ENCODE measurements around the gene C15orf61. TPM values are rescaled to one million over a fixed set of nuclear protein-coding genes. Genes with fewer than 3 reads are reported as not detected.

C15orf61 gene
- polyA plus RNA-seq, 1 experiment: 3.2 TPM

DNA sequence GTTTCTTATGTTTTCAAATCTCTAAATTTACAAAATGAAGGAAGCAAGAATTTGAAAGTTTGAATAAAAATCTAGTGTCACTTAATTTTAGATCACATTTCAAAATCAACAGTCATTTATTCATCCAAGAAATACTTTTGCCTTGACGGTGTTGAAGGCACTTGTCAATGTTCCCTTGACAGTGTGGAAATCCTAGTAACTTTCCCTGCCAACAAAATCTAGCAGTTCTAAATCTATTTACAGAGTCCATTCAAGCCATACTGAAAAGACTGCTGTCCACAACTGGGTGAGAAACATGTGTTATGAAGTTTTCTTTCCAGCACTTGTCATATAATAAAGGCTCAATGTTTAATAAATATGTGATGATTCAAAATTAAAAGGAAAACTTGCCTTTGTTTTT is 12.9 kb downstream of the C15orf61 start:
- POLR2A ChIA-PET: no interaction called here
- H3K4me3 ChIP-seq (ENCODE audit: low read depth, low read length): no peak overlapping the region
- no peaks in the 10 kb centered on the region for H3K27me3 ChIP-seq (ENCODE audit: control insufficient read depth, insufficient read depth, low read length)
- H3K9me3 ChIP-seq (ENCODE audit: control insufficient read depth, insufficient read depth, low read length): no peaks in the 10 kb centered on the region
- DNase-seq (ENCODE audit: low read depth, low spot score): no peak
- no peak overlapping the region for H3K27ac ChIP-seq (ENCODE audit: low read depth, low read length)
- CTCF ChIA-PET: no interaction called here
- TF ChIP-seq, protein P1, sequence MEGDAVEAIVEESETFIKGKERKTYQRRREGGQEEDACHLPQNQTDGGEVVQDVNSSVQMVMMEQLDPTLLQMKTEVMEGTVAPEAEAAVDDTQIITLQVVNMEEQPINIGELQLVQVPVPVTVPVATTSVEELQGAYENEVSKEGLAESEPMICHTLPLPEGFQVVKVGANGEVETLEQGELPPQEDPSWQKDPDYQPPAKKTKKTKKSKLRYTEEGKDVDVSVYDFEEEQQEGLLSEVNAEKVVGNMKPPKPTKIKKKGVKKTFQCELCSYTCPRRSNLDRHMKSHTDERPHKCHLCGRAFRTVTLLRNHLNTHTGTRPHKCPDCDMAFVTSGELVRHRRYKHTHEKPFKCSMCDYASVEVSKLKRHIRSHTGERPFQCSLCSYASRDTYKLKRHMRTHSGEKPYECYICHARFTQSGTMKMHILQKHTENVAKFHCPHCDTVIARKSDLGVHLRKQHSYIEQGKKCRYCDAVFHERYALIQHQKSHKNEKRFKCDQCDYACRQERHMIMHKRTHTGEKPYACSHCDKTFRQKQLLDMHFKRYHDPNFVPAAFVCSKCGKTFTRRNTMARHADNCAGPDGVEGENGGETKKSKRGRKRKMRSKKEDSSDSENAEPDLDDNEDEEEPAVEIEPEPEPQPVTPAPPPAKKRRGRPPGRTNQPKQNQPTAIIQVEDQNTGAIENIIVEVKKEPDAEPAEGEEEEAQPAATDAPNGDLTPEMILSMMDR (IDR thresholded peaks at IDR 0.05; ENCODE audit: low read depth, low read length): no peak

DNA sequence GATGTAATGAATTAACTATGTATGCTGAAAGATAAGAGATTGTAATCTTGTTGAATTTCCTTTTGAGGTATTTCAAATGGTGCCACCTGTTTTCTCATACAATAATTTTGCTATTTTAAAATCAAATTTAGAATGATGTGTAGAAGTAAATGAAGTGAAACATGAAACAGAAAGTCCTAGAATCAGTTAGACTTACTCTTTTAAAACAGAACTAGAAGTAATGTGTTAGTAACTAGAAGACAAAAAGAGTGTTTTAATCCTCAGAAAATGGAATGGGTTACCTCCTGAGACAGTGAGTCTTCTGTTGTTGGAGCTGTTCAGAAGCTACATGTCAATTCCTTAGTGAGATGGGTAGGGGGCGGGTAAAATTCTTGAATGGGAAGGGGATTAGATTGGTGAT is 13.4 kb downstream of the C15orf61 start:
- ChIA-PET POLR2A (no interaction called here), CTCF (interaction anchor here (1.0 to 1.2 kb wide), 2 partner anchors 77 to 302 kb away, joined by 3 read pairs; no protein-coding TSS in a partner anchor)

DNA sequence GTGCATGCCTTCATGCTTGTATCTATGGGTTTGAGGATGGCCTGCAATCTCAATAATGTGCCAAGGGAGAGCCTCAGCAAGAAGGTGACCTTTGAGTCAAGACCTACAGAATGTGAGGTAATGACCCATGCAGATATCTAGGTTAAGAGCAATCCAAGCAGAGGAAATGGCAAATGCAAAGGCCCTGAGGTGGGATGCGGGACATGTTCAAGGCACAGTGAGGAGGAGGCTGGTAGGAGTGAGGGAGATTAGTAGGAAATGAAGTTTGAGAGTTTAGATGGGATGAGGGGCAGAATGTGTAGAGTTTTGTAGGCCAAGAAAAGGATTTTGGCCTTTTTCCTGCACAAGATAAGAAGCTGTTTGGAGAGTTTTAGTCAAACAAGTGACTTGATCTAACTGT is 16.8 kb downstream of the C15orf61 start:
- ChIA-PET CTCF (no interaction called here), POLR2A (no interaction called here)
- no peak overlapping the region for H3K4me3 ChIP-seq (ENCODE audit: low read depth, low read length)
- H3K27ac ChIP-seq (ENCODE audit: low read depth, low read length): no peak overlapping the region
- H3K9me3 ChIP-seq (ENCODE audit: control insufficient read depth, insufficient read depth, low read length): no peaks in the 10 kb centered on the region
- H3K27me3 ChIP-seq (ENCODE audit: control insufficient read depth, insufficient read depth, low read length): no peaks in the 10 kb centered on the region
- no peak for DNase-seq (ENCODE audit: low read depth, low spot score)
- TF ChIP-seq, protein P1 (IDR thresholded peaks at IDR 0.05; ENCODE audit: low read depth, low read length): no peak

More for the DNA sequence above, 13.4 kb downstream of the C15orf61 start:
- TF ChIP-seq, protein P1 (IDR thresholded peaks at IDR 0.05; ENCODE audit: low read depth, low read length): no peak
- H3K9me3 ChIP-seq (ENCODE audit: control insufficient read depth, insufficient read depth, low read length): no peaks in the 10 kb centered on the region
- no peak overlapping the region for H3K4me3 ChIP-seq (ENCODE audit: low read depth, low read length)
- no peaks in the 10 kb centered on the region for H3K27me3 ChIP-seq (ENCODE audit: control insufficient read depth, insufficient read depth, low read length)
- DNase-seq (ENCODE audit: low read depth, low spot score): no peak
- H3K27ac ChIP-seq (ENCODE audit: low read depth, low read length): no peak overlapping the region

DNA sequence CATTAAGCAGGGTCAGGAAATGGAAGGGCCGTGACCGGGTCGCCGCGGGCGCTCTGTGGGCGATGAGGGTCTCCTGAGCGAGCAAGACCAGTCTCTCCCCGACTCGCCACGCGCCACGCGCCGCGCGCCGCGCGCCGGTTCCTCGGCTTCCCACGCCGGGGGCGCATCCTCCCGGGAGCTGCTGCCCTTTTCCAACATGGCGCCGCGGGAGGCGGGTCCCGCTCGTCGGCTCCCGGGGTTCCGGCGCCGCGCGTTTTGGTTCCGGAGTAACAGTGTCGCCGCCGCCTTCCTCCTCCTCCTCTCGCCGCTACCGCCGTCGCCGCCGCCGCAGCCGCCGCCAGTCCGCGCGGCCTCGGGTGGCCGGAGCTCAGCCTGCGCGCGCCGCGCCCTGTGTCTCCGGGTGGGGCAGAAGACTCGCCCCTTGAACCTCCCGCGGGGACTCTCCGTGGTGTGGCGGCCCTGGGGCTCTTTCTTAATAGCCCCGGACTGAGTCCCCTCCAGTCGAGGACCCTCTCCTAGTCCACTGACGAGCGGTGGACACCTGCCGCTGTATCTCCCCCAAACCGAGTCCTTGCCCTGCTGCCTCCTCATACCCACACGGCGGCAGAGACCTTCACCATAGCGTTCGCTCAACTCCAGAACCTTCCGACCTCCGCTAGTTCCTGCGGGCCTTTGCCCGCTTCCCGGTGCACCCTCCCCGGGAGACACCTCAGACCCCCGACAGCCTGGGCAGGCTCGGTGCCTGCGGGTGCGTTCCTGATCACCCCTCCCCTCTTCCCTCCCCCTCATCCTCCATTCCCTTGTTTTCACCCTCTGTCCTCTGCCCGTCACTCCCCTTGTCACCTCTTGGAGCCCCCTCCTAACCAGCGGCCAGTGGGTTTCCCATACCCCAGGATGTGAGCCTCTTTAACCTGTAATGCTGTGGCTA is 21.8 kb downstream of the C15orf61 start, which contains the start of gene MAP2K5:
Gene MAP2K5, plus strand, starts transcription at position 284 of the 928 bp plus-strand sequence. Its CDS starts 633 bp downstream, at position 917.
- Histone ChIP-seq H3K9me3 (ENCODE audit: control insufficient read depth, insufficient read depth, low read length) (no peaks in the 10 kb centered on the region), H3K27ac (ENCODE audit: low read depth, low read length) (peak within 1 kb of the TSS; percentile 74), H3K4me3 (ENCODE audit: low read depth, low read length) (peak within 1 kb of the TSS; percentile 88), H3K27me3 (ENCODE audit: control insufficient read depth, insufficient read depth, low read length) (no peaks in the 10 kb centered on the region)
- TF ChIP-seq, protein P1 (IDR thresholded peaks at IDR 0.05; ENCODE audit: low read depth, low read length): no peak
- POLR2A ChIA-PET: interaction anchor here (1.0 kb wide), 2 partner anchors 21 to 69 kb away, joined by 4 read pairs; no protein-coding TSS in a partner anchor
- CTCF ChIA-PET: no interaction called here
- no peak for DNase-seq (ENCODE audit: low read depth, low spot score)

DNA sequence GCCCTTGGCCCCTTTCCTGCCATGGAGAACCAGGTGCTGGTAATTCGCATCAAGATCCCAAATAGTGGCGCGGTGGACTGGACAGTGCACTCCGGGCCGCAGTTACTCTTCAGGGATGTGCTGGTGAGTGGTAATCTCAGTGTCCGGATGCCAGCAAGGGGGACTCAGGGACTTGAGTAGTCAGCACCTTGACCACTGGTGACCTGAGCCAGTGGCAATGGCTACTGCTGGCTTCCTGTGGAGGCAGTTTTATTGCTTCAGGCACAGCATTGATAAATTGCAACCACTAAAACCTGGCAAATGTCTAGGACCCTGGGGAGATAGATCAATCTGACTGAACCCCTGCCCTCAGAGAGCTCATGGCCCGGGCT is 22.4 kb downstream of the C15orf61 start:
- H3K27ac ChIP-seq (ENCODE audit: low read depth, low read length): no peak overlapping the region

More for the DNA sequence above, 22.4 kb downstream of the C15orf61 start:
- H3K27me3 ChIP-seq (ENCODE audit: control insufficient read depth, insufficient read depth, low read length): no peaks in the 10 kb centered on the region
- peak overlapping the region; percentile 88 for H3K4me3 ChIP-seq (ENCODE audit: low read depth, low read length)
- CTCF ChIA-PET: no interaction called here
- POLR2A ChIA-PET: interaction anchor here (0.5 kb wide), 1 partner anchor 539 kb away, joined by 3 read pairs; no protein-coding TSS in a partner anchor
- H3K9me3 ChIP-seq (ENCODE audit: control insufficient read depth, insufficient read depth, low read length): no peaks in the 10 kb centered on the region
- no peak for DNase-seq (ENCODE audit: low read depth, low spot score)
- TF ChIP-seq, protein P1 (IDR thresholded peaks at IDR 0.05; ENCODE audit: low read depth, low read length): no peak
